Keratinocyte (primary cell): Measurements from ENCODE around the gene GRHPR. TPM values are rescaled to one million over a fixed set of nuclear protein-coding genes. Genes with fewer than 3 reads are reported as not detected.

Experiments
- DNase-seq: peaks from one replicate; pipeline ENCODE4 v3.0.0-alpha.2; 2011; ENCODE audit warnings: low read depth, missing footprints, low spot score
- FAIRE-seq: peaks from 2 replicates; lab custom pipeline; 2011; peaks lifted over from hg19 to GRCh38; lab: Jason Lieb, UNC
- H2AFZ ChIP-seq: 2 replicates; pipeline ENCODE4 v1.6.0; 2012; ENCODE audit warnings: low read length, control low read depth, inconsistent platforms; ENCODE audit not compliant: control insufficient read depth
- H3K27ac ChIP-seq: 2 replicates; pipeline ENCODE4 v1.5.1; 2011; ENCODE audit warnings: low read length; ENCODE audit not compliant: control insufficient read depth, insufficient read depth
- H3K27me3 ChIP-seq: 3 replicates; pipeline ENCODE4 v1.6.0; 2011; ENCODE audit warnings: low read length; ENCODE audit not compliant: control insufficient read depth, insufficient read depth; ENCODE audit errors: extremely low read depth
- H3K36me3 ChIP-seq, 2 experiments: 2 replicates in 1 of 2; 3 replicates in 1 of 2; pipeline ENCODE4 v1.5.1; 2011; ENCODE audit warnings: low read length in 2 of 2, mild to moderate bottlenecking in 1 of 2; ENCODE audit not compliant: control insufficient read depth in 2 of 2, insufficient read depth in 2 of 2; ENCODE audit errors: extremely low read depth in 1 of 2
- H3K4me1 ChIP-seq: 3 replicates; pipeline ENCODE4 v1.5.1; 2011; ENCODE audit warnings: low read length; ENCODE audit not compliant: control insufficient read depth, insufficient read depth; ENCODE audit errors: extremely low read depth
- H3K4me2 ChIP-seq: 3 replicates; pipeline ENCODE4 v1.6.0; 2011; ENCODE audit warnings: low read depth, low read length; ENCODE audit not compliant: control insufficient read depth, insufficient read depth; ENCODE audit errors: extremely low read depth
- H3K4me3 ChIP-seq, 3 experiments: fragments of 200-600 bp in 1 of 3; sonication (generic) in 1 of 3; 2 replicates in 2 of 3; 3 replicates in 1 of 3; pipeline ENCODE4 v1.5.1; 2011 to 2016; ENCODE audit warnings: low read length in 3 of 3, mild to moderate bottlenecking in 3 of 3, control low read depth in 2 of 3, inconsistent platforms in 1 of 3, low read depth in 1 of 3, mixed read lengths in 1 of 3, mixed run types in 1 of 3, moderate library complexity in 1 of 3; ENCODE audit not compliant: control insufficient read depth in 2 of 3, insufficient read depth in 2 of 3; ENCODE audit errors: extremely low read depth in 1 of 3
- H3K79me2 ChIP-seq: 2 replicates; pipeline ENCODE4 v1.6.0; 2012; ENCODE audit warnings: low read length; ENCODE audit not compliant: control insufficient read depth, insufficient read depth
- H3K9ac ChIP-seq: 3 replicates; pipeline ENCODE4 v1.6.0; 2011; ENCODE audit warnings: low read length; ENCODE audit not compliant: control insufficient read depth, insufficient read depth; ENCODE audit errors: extremely low read depth
- H3K9me1 ChIP-seq: 3 replicates; pipeline ENCODE4 v1.6.0; 2011; ENCODE audit warnings: low read length; ENCODE audit not compliant: control insufficient read depth, insufficient read depth; ENCODE audit errors: extremely low read depth
- H3K9me3 ChIP-seq: 2 replicates; pipeline ENCODE4 v1.5.1; 2012; ENCODE audit warnings: low read depth, low read length; ENCODE audit not compliant: control insufficient read depth
- H4K20me1 ChIP-seq: 3 replicates; pipeline ENCODE4 v1.6.0; 2011; ENCODE audit warnings: low read length; ENCODE audit not compliant: control insufficient read depth, insufficient read depth; ENCODE audit errors: extremely low read depth
- EZH2 ChIP-seq: IDR thresholded peaks from one replicate; pipeline ENCODE4 v1.6.1; 2012; ENCODE audit warnings: inconsistent platforms, mild to moderate bottlenecking, low read length, moderate library complexity
- dilution Hi-C: fragments of 300-500 bp; cut with MboI; formaldehyde crosslinking; loops from one replicate; pipeline ENCODE4 v1.7.0; 2020; ENCODE audit warnings: low sequenced_read_pairs; ENCODE audit not compliant: extremely low pct_ligation_motif_present
- polyA plus RNA-seq, 5 experiments: library from polyadenylated mRNA; depleted of rRNA in 3 of 5; stranded (reverse) in 3 of 5; stranded (forward) in 1 of 5; unstranded in 1 of 5; fragments of >200 nt; gene quantifications; 1 replicate in 1 of 5; 2 replicates in 3 of 5; 3 replicates in 1 of 5; pipeline versions ENCODE4 v1.2.1 to v1.2.3, GENCODE V29; 2011 to 2012; ENCODE audit warnings: missing spikeins in 2 of 5, low read depth in 1 of 5, low replicate concordance in 1 of 5
- TF ChIP-seq, protein P1 (sequence below), 3 experiments: IDR thresholded peaks in 1 of 3; conservative IDR thresholded peaks in 1 of 3; optimal IDR thresholded peaks in 1 of 3; 2 replicates in 2 of 3; 3 replicates in 1 of 3; pipeline versions ENCODE3 to v1.5.1; 2011; ENCODE audit warnings: low read length in 3 of 3, mild to moderate bottlenecking in 3 of 3, moderate library complexity in 2 of 3, control low read depth in 1 of 3, inconsistent platforms in 1 of 3; ENCODE audit not compliant: insufficient read depth in 2 of 3; ENCODE audit errors: extremely low read depth in 1 of 3

The GRHPR gene
- polyA plus RNA-seq, 1 donor (not counting 4 experiments of a cell fraction or from before 2014, with no cell fraction given), result 116 TPM

DNA sequence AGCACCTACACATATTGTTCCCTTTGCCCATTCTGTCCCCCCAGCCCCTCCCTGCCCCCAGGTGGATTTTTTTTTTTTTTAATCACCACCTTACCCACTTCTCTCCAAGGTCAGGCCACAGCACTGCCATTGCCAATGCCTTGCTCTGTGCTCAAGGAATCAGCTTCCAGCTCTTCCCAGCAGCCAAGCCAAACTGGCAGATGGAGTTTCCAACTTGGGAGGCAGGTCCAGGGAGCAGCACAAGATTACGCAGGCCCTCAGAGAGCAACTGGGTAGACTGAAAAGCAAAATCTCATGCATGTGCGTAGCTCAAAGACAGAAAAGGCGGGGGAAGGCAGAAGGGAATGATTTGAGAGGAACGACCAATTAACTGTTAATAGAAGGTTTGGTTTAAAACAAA lies 15.1 kb downstream of the GRHPR start:
- DNase-seq (no peak), FAIRE-seq (no peak)
- Histone ChIP-seq H4K20me1 (peaks cover 3% of the 10 kb centered on the region), H3K79me2 (peaks cover 27% of the 10 kb centered on the region), H3K9me3 (no peaks in the 10 kb centered on the region), H3K4me2 (no peak overlapping the region), H3K9ac (no peak overlapping the region), H3K4me3 (no peak overlapping the region), H3K9me1 (no peaks in the 10 kb centered on the region), H3K4me1 (peaks cover 4% of the 10 kb centered on the region), H3K27ac (no peak overlapping the region), H3K36me3 (peaks cover 45 to 61% of the 10 kb centered on the region in 2 experiments), H2AFZ (no peak overlapping the region), H3K27me3 (no peaks in the 10 kb centered on the region)
- TF ChIP-seq EZH2, result no peak
- TF ChIP-seq, protein P1, sequence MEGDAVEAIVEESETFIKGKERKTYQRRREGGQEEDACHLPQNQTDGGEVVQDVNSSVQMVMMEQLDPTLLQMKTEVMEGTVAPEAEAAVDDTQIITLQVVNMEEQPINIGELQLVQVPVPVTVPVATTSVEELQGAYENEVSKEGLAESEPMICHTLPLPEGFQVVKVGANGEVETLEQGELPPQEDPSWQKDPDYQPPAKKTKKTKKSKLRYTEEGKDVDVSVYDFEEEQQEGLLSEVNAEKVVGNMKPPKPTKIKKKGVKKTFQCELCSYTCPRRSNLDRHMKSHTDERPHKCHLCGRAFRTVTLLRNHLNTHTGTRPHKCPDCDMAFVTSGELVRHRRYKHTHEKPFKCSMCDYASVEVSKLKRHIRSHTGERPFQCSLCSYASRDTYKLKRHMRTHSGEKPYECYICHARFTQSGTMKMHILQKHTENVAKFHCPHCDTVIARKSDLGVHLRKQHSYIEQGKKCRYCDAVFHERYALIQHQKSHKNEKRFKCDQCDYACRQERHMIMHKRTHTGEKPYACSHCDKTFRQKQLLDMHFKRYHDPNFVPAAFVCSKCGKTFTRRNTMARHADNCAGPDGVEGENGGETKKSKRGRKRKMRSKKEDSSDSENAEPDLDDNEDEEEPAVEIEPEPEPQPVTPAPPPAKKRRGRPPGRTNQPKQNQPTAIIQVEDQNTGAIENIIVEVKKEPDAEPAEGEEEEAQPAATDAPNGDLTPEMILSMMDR (optimal IDR thresholded peaks at IDR 0.05 in 1 of 3, IDR thresholded peaks at IDR 0.05 in 1 of 3, conservative IDR thresholded peaks at IDR 0.05 in 1 of 3; ENCODE audit: extremely low read depth in 1 of 3, insufficient read depth in 2 of 3, low read length in 3 of 3), result no peak
- dilution Hi-C loops, result no loop called here

DNA sequence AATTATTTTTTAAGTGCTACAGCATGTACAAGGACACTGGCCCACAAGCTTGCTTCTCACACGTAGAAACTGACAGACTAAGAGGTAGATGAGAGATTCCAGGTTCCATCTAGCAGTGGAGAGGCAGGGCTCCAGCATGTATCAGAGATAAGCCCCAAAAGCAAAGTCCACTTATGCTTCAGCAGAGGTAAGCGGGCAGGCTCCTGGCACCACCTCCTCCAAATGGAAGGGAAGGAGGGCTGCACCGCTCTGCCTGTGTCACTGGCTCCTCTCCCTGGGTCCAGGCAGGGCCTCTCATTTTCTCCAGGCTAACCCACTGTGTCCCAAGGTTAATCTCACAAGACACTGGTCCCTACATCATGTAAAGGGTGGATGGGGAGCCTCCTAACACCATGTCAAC lies 15.9 kb downstream of the GRHPR start:
- dilution Hi-C loops, result no loop called here

More for the DNA sequence above, 15.9 kb downstream of the GRHPR start:
- H3K9me3 ChIP-seq, result no peaks in the 10 kb centered on the region
- no peak overlapping the region for H3K9ac ChIP-seq
- no peak overlapping the region for H3K27ac ChIP-seq
- H3K36me3 ChIP-seq, result peaks cover 45 to 61% of the 10 kb centered on the region in 2 experiments
- H2AFZ ChIP-seq, result no peak overlapping the region
- no peak overlapping the region for H3K4me3 ChIP-seq
- FAIRE-seq (no peak), DNase-seq (no peak)
- H3K4me2 ChIP-seq, result no peak overlapping the region
- peaks cover 3% of the 10 kb centered on the region for H3K4me1 ChIP-seq
- H3K79me2 ChIP-seq, result peaks cover 27% of the 10 kb centered on the region
- no peak for TF ChIP-seq EZH2
- TF ChIP-seq, protein P1 (optimal IDR thresholded peaks at IDR 0.05 in 1 of 3, IDR thresholded peaks at IDR 0.05 in 1 of 3, conservative IDR thresholded peaks at IDR 0.05 in 1 of 3; ENCODE audit: extremely low read depth in 1 of 3, insufficient read depth in 2 of 3, low read length in 3 of 3), result no peak
- H3K27me3 ChIP-seq, result no peaks in the 10 kb centered on the region
- no peaks in the 10 kb centered on the region for H3K9me1 ChIP-seq
- peaks cover 3% of the 10 kb centered on the region for H4K20me1 ChIP-seq
